GM12878 (cell line): Measurements from ENCODE around the gene RBBP5. TPM values are rescaled to one million over a fixed set of nuclear protein-coding genes. Genes with fewer than 3 reads are reported as not detected.

Experiments used
- ATAC-seq: fragments of 200-7000 bp; cut with Tn5 transposase; 3 replicates; pipeline ENCODE4 v1.9.1; 2020; ENCODE audit warnings: mild to moderate bottlenecking, moderate library complexity
- BruUV-seq: library from RNA; stranded (reverse); fragments of 400-500 nt; replicated peaks from 2 replicates; lab custom pipeline; 2021; lab: Mats Ljungman, UMichigan
- CTCF ChIA-PET: fragments of 300-600 bp; sonication (Branson Sonifier 250); formaldehyde crosslinking; extraction: SDS; loops from one replicate; lab custom pipeline; 2021; ENCODE audit warnings: inconsistent platforms; lab: Yijun Ruan, JAX
- POLR2A ChIA-PET: fragments of 350-600 bp; formaldehyde crosslinking; extraction: SDS; loops from one replicate; lab custom pipeline; 2021; ENCODE audit warnings: inconsistent platforms; lab: Charles Lee
- RAD21 ChIA-PET: fragments of 300-600 bp; sonication (Branson Sonifier 250); formaldehyde crosslinking; loops from one replicate; lab custom pipeline; 2023; ENCODE audit warnings: antibody characterized with exemption; ENCODE audit not compliant: unreplicated experiment; lab: Charles Lee
- SMC1A ChIA-PET: fragments of 300-600 bp; sonication (Branson Sonifier 250); formaldehyde crosslinking; loops from one replicate; lab custom pipeline; 2023; ENCODE audit not compliant: unreplicated experiment, uncharacterized antibody; lab: Charles Lee
- DNase-seq: peaks from one replicate; pipeline ENCODE4 v3.0.0-alpha.2; 2011; ENCODE audit warnings: low read depth, low spot score
- FAIRE-seq: peaks from 3 replicates; lab custom pipeline; 2011; peaks lifted over from hg19 to GRCh38; lab: Jason Lieb, UNC
- H2AFZ ChIP-seq: 2 replicates; pipeline ENCODE4 v1.6.0; 2011; ENCODE audit warnings: low read depth, low read length, control low read depth; ENCODE audit not compliant: control insufficient read depth
- H3K27ac ChIP-seq: 2 replicates; pipeline ENCODE4 v1.5.1; 2011; ENCODE audit warnings: control low read depth; ENCODE audit not compliant: control insufficient read depth, insufficient read depth
- H3K27me3 ChIP-seq, 2 experiments: replicated peaks in 1 of 2; 2 replicates each; pipeline versions ENCODE4 v1.6.0 to v1.6.1; 2011; ENCODE audit warnings: low read length in 1 of 2; ENCODE audit not compliant: control insufficient read depth in 2 of 2, insufficient read depth in 2 of 2
- H3K36me3 ChIP-seq, 2 experiments: 2 replicates each; pipeline ENCODE4 v1.5.1; 2011; ENCODE audit warnings: low read length in 1 of 2; ENCODE audit not compliant: control insufficient read depth in 2 of 2, insufficient read depth in 2 of 2
- H3K4me1 ChIP-seq: 2 replicates; pipeline ENCODE4 v1.6.1; 2011; ENCODE audit warnings: mild to moderate bottlenecking, low read length, moderate library complexity, mixed read lengths; ENCODE audit not compliant: control insufficient read depth, insufficient read depth
- H3K4me2 ChIP-seq: 2 replicates; pipeline ENCODE4 v1.6.0; 2011; ENCODE audit warnings: control low read depth; ENCODE audit not compliant: control insufficient read depth, insufficient read depth
- H3K4me3 ChIP-seq: fragments of 200-600 bp; sonication (generic); 2 replicates; pipeline ENCODE4 v1.5.1; 2016
- H3K79me2 ChIP-seq: 2 replicates; pipeline ENCODE4 v1.6.0; 2011; ENCODE audit warnings: low read length; ENCODE audit not compliant: control insufficient read depth, insufficient read depth
- H3K9ac ChIP-seq: 2 replicates; pipeline ENCODE4 v1.8.0; 2011; ENCODE audit warnings: low read length, control low read depth, mixed read lengths; ENCODE audit not compliant: control insufficient read depth, insufficient read depth
- H3K9me3 ChIP-seq: replicated peaks from 3 replicates; pipeline ENCODE4 v1.5.1; 2011; ENCODE audit warnings: mild to moderate bottlenecking, low read length; ENCODE audit not compliant: control insufficient read depth, insufficient read depth
- H4K20me1 ChIP-seq: 2 replicates; pipeline ENCODE4 v1.6.0; 2011; ENCODE audit not compliant: control insufficient read depth, insufficient read depth
- BCL11A ChIP-seq: IDR thresholded peaks from 2 replicates; pipeline ENCODE4 v1.6.1; 2011; ENCODE audit warnings: low read depth, low read length
- BCL3 ChIP-seq: IDR thresholded peaks from 2 replicates; pipeline ENCODE4 v1.6.1; 2011; ENCODE audit warnings: borderline replicate concordance, low read depth, mild to moderate bottlenecking, moderate library complexity, low read length; ENCODE audit not compliant: insufficient read depth, poor library complexity, severe bottlenecking
- EGR1 ChIP-seq, 2 experiments: IDR thresholded peaks; 1 replicate in 1 of 2; 2 replicates in 1 of 2; pipeline ENCODE4 v1.6.1; 2011 to 2012; ENCODE audit warnings: low read depth in 2 of 2, low read length in 2 of 2, borderline replicate concordance in 1 of 2, mild to moderate bottlenecking in 1 of 2, moderate library complexity in 1 of 2
- FOS ChIP-seq: IDR thresholded peaks from 3 replicates; pipeline ENCODE4 v1.6.1; 2011; ENCODE audit warnings: borderline replicate concordance; ENCODE audit not compliant: insufficient read length; ENCODE audit errors: extremely low read depth
- IKZF1 ChIP-seq: fragments of 450-650 bp; conservative IDR thresholded peaks from 2 replicates; pipeline ENCODE4 v1.6.1; 2017; ENCODE audit warnings: antibody characterized with exemption, mild to moderate bottlenecking
- IRF3 ChIP-seq: fragments of 450-650 bp; IDR thresholded peaks from 2 replicates; pipeline ENCODE4 v1.6.1; 2014; ENCODE audit warnings: mild to moderate bottlenecking
- RFX5 ChIP-seq: IDR thresholded peaks from 2 replicates; pipeline ENCODE4 v1.6.1; 2011; ENCODE audit warnings: low read depth, low read length, improper control_type of control experiment
- RUNX3 ChIP-seq: IDR thresholded peaks from 2 replicates; pipeline ENCODE4 v1.6.1; 2012; ENCODE audit warnings: low read length, inconsistent platforms
- SMAD1 ChIP-seq: fragments of 450-650 bp; IDR thresholded peaks from 2 replicates; pipeline ENCODE4 v1.6.1; 2018; ENCODE audit warnings: mild to moderate bottlenecking, low read depth; ENCODE audit not compliant: partially characterized antibody
- USF1 ChIP-seq: IDR thresholded peaks from 2 replicates; pipeline ENCODE4 v1.6.1; 2011; ENCODE audit warnings: borderline replicate concordance, low read depth, mild to moderate bottlenecking, moderate library complexity, mixed read lengths, low read length; ENCODE audit not compliant: insufficient read depth; ENCODE audit errors: extremely low read length
- USF2 ChIP-seq: IDR thresholded peaks from 2 replicates; pipeline ENCODE4 v1.6.1; 2011; ENCODE audit warnings: low read depth, low read length, improper control_type of control experiment, borderline replicate concordance
- WGBS: methylation state at CpG from one replicate; pipeline ENCODE4 v1.1.6; 2016; ENCODE audit warnings: low lambda C conversion rate; ENCODE audit not compliant: insufficient replicate concordance, insufficient coverage; ENCODE audit errors: missing lambda C conversion rate; 5-methylcytosine and 5-hydroxymethylcytosine counted together
- in situ Hi-C: fragments of 300-500 bp; cut with MboI; formaldehyde crosslinking; loops from 9 replicates; pipeline ENCODE4 v1.14.3; 2018; ENCODE audit warnings: mixed read lengths
- intact Hi-C: fragments of 100-400 bp; cut with micrococcal nuclease; formaldehyde crosslinking; loops from one replicate; pipeline ENCODE4 v1.14.2; 2022; ENCODE audit not compliant: unreplicated experiment
- polyA plus RNA-seq, 11 experiments: library from polyadenylated mRNA; depleted of rRNA in 4 of 11; unstranded in 6 of 11; stranded (reverse) in 5 of 11; fragments of >200 nt; fragmentation: Nextera tagmentation in 4 of 11; fragmentation: Illumina TruSeq in 1 of 11; extraction: Ambion mirVana in 4 of 11; extraction: Trizol in 1 of 11; gene quantifications; 1 replicate in 1 of 11; 2 replicates in 10 of 11; pipeline versions ENCODE4 v1.2.1 to v1.2.3, GENCODE V29; 2011 to 2016; ENCODE audit warnings: inconsistent platforms in 2 of 11, missing spikeins in 2 of 11, low read depth in 1 of 11
- total RNA-seq, 4 experiments: library from RNA; depleted of rRNA in 3 of 4; stranded (reverse); fragments of >200 nt in 3 of 4; fragmentation: Illumina TruSeq in 1 of 4; extraction: Trizol in 1 of 4; gene quantifications; 2 replicates each; pipeline versions ENCODE4 v1.2.1 to v1.2.3, GENCODE V29; 2013 to 2021

The RBBP5 gene
- total and polyA plus RNA-seq, 10 of the 15 experiments (the other 5 are each of a cell fraction or from before 2014, with no cell fraction given): 10.0 to 20.6 (median 14.8) TPM

GRCh38 chr1:205064741-205065316, 56.9 kb downstream of the RBBP5 start:
- Histone ChIP-seq H3K9me3 (no peaks in the 10 kb centered on the region), H3K4me2 (no peak overlapping the region), H2AFZ (no peak overlapping the region), H3K9ac (no peak overlapping the region), H3K27me3 (no peaks in the 10 kb centered on the region), H3K4me3 (no peak overlapping the region), H4K20me1 (no peaks in the 10 kb centered on the region), H3K36me3 (no peaks in the 10 kb centered on the region), H3K27ac (no peak overlapping the region), H3K79me2 (no peaks in the 10 kb centered on the region), H3K4me1 (no peaks in the 10 kb centered on the region)
- TF ChIP-seq RUNX3 (no peak), IKZF1 (no peak)
- FAIRE-seq (no peak), DNase-seq (no peak), ATAC-seq (no peak)
- BruUV-seq: no TSS peak
- intact Hi-C loops: no loop called here
- SMC1A ChIA-PET: no interaction called here
- CTCF ChIA-PET: interaction anchor here (1.4 to 6.8 kb wide), 2 partner anchors 74 to 191 kb away, joined by 3 to 151 read pairs; no protein-coding TSS in a partner anchor
- POLR2A ChIA-PET: no interaction called here
- 19% methylated on average over 9 of the region's 9 CpGs for WGBS
- in situ Hi-C loops: loop anchor here (5.0 kb wide), 1 partner anchor 88 kb away; no protein-coding TSS in a partner anchor
- RAD21 ChIA-PET: interaction anchor here (1.0 to 4.7 kb wide), 2 partner anchors 72 to 75 kb away, joined by 3 to 81 read pairs; no protein-coding TSS in a partner anchor

- 47% methylated on average over 11 of the region's 11 CpGs for WGBS
- ChIA-PET SMC1A (interaction anchor here (1.3 to 3.5 kb wide), 2 partner anchors 76 to 192 kb away, joined by 5 to 45 read pairs; no protein-coding TSS in a partner anchor), POLR2A (no interaction called here), CTCF (interaction anchor here (3.8 to 6.8 kb wide), 4 partner anchors 74 to 193 kb away, joined by 41 to 151 read pairs (median 120); no protein-coding TSS in a partner anchor), RAD21 (interaction anchor here (4.0 to 4.7 kb wide), 2 partner anchors 74 to 88 kb away, joined by 47 to 81 read pairs; no protein-coding TSS in a partner anchor)
- Histone ChIP-seq H2AFZ (no peak overlapping the region), H3K4me1 (no peaks in the 10 kb centered on the region), H3K36me3 (no peaks in the 10 kb centered on the region), H3K9me3 (no peaks in the 10 kb centered on the region), H3K27me3 (no peaks in the 10 kb centered on the region), H3K79me2 (no peaks in the 10 kb centered on the region), H4K20me1 (no peaks in the 10 kb centered on the region), H3K9ac (no peak overlapping the region), H3K4me2 (no peak overlapping the region), H3K4me3 (no peak overlapping the region), H3K27ac (no peak overlapping the region)
- in situ Hi-C loops: loop anchor here (5.0 kb wide), 1 partner anchor 87 kb away; no protein-coding TSS in a partner anchor
- ATAC-seq: no peak
- intact Hi-C loops: no loop called here
- no peak for DNase-seq
- BruUV-seq: no TSS peak
- no peak for FAIRE-seq
- TF ChIP-seq FOS: no peak
- TF ChIP-seq RFX5: no peak
- TF ChIP-seq IRF3: no peak
- TF ChIP-seq EGR1 (IDR thresholded peaks at IDR 0.05; ENCODE audit: borderline replicate concordance in 1 of 2, low read depth in 2 of 2, low read length in 2 of 2): no peak
- no peak for TF ChIP-seq BCL3
- TF ChIP-seq BCL11A: no peak
- TF ChIP-seq SMAD1: no peak
- TF ChIP-seq USF1: no peak
- TF ChIP-seq USF2: no peak
These were observed 57.5 kb downstream of the RBBP5 start for GRCh38 chr1:205064301-205064700.
